Measurements from ENCODE around the gene ZNF697.

DNA sequence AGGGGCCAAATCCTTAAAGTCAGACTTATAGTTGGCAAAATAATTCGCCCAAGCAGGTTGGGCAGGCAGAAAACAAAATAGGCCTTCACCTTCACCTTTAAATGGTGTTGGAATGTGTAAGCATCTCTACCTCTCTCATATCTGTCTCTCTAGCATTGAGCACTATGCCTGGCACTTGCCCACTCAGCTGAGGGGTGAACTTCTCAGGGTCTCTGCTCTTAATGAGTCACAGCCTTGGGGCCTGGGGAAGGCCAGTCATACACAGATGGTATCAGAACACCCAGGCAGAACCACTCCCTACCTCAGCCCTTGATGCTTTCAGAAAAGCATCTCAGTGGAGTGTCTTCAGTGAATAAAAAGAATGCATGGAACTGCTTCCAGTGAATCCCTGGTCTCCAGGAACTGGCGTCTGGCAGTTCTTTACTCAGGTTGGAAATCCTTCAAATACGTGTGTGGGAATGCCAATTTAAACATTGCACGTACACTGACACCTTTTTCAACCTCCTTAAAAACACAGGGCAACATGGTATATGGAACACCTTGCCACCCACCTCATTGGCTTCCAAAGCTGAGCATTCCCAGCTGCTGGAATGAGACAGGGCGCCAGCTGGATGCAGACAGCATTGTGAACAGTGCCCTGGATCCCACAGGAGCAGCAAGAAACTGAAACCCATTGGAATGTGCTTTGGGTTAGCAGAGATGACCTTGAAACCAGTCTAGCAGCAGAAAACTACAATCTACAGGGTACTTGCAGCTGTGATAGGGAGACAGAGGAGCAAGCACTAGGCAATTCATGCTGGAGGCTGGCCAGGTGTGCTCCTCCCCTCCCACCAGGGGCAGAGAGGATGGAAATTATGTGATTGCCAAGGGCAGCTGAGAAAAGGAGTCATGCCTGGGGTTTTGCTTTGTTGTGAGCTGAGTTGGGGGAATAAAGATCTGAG, 30.0 kb downstream of the ZNF697 start:
- no peak for TF ChIP-seq CTCF (IDR thresholded peaks at IDR 0.05)
- no peak for TF ChIP-seq POLR2A (IDR thresholded peaks at IDR 0.05)

Data from esophagus squamous epithelium (tissue), 4 donors.